Ectodermal cell (in vitro differentiated cells): Measurements from ENCODE around the gene CD101.

Source experiments
- H3K27ac ChIP-seq: 2 replicates; pipeline ENCODE4 v1.7.0; 2013; ENCODE audit warnings: mild to moderate bottlenecking, low read depth, low read length; ENCODE audit not compliant: insufficient read depth, poor library complexity, severe bottlenecking
- H3K27me3 ChIP-seq: 2 replicates; pipeline ENCODE4 v1.7.0; 2013; ENCODE audit warnings: mild to moderate bottlenecking, low read length; ENCODE audit not compliant: insufficient read depth, control insufficient read depth, poor library complexity, severe bottlenecking
- H3K36me3 ChIP-seq: one replicate; pipeline ENCODE4 v1.7.0; 2013; ENCODE audit warnings: low read length; ENCODE audit not compliant: control insufficient read depth, insufficient read depth
- H3K4me1 ChIP-seq: one replicate; pipeline ENCODE4 v1.7.0; 2013; ENCODE audit warnings: low read length; ENCODE audit not compliant: control insufficient read depth, insufficient read depth
- H3K4me3 ChIP-seq: 2 replicates; pipeline ENCODE4 v1.7.0; 2013; ENCODE audit warnings: low read depth, low read length, control low read depth; ENCODE audit not compliant: insufficient read depth
- H3K9me3 ChIP-seq: 2 replicates; pipeline ENCODE4 v1.7.0; 2013; ENCODE audit warnings: mild to moderate bottlenecking, low read length, moderate library complexity; ENCODE audit not compliant: control insufficient read depth
- WGBS, 2 experiments: methylation state at CpG; one replicate each; pipeline ENCODE4 v1.1.7; 2013; ENCODE audit warnings: missing lambda C conversion rate in 2 of 2; 5-methylcytosine and 5-hydroxymethylcytosine counted together

Gene CD101

GRCh38 chr1:116994411-116994810 lies 7.1 kb upstream of the CD101 start:
- Histone ChIP-seq H3K9me3 (no peaks in the 10 kb centered on the region), H3K4me3 (no peak overlapping the region), H3K27ac (no peak overlapping the region), H3K4me1 (no peaks in the 10 kb centered on the region), H3K27me3 (no peaks in the 10 kb centered on the region), H3K36me3 (peaks cover 6% of the 10 kb centered on the region)
- 87 to 90% methylated on average over 2 of the region's 2 CpGs for WGBS, 2 experiments

- Histone ChIP-seq H3K27me3 (no peaks in the 10 kb centered on the region), H3K36me3 (peaks cover 1% of the 10 kb centered on the region), H3K4me1 (no peaks in the 10 kb centered on the region), H3K27ac (no peak overlapping the region), H3K4me3 (no peak overlapping the region), H3K9me3 (no peaks in the 10 kb centered on the region)
- WGBS, 2 experiments: 93 to 95% methylated on average over 1 of the region's 1 CpG
Measured at GRCh38 chr1:116997066-116997465, 4.5 kb upstream of the CD101 start.

- Histone ChIP-seq H3K27me3 (no peaks in the 10 kb centered on the region), H3K4me3 (no peak overlapping the region), H3K36me3 (no peaks in the 10 kb centered on the region)
Measured at GRCh38 chr1:116997636-116998035, 3.9 kb upstream of the CD101 start.

GRCh38 chr1:116999596-116999995 lies 2.0 kb upstream of the CD101 start:
- no peaks in the 10 kb centered on the region for H3K27me3 ChIP-seq
- H3K36me3 ChIP-seq: no peaks in the 10 kb centered on the region
- H3K27ac ChIP-seq: no peak overlapping the region
- H3K4me1 ChIP-seq: no peaks in the 10 kb centered on the region
- no peaks in the 10 kb centered on the region for H3K9me3 ChIP-seq
- no peak overlapping the region for H3K4me3 ChIP-seq
- whole genome bisulfite sequencing, 2 experiments: 77 to 82% methylated on average over 3 of the region's 3 CpGs

More at GRCh38 chr1:116997636-116998035, 3.9 kb upstream of the CD101 start:
- Histone ChIP-seq H3K27ac (no peak overlapping the region), H3K4me1 (no peaks in the 10 kb centered on the region), H3K9me3 (no peaks in the 10 kb centered on the region)

- Histone ChIP-seq H3K4me3 (no peak overlapping the region), H3K9me3 (no peaks in the 10 kb centered on the region), H3K27ac (no peak overlapping the region), H3K27me3 (no peaks in the 10 kb centered on the region), H3K36me3 (no peaks in the 10 kb centered on the region), H3K4me1 (no peaks in the 10 kb centered on the region)
- 96 to 98% methylated on average over 2 of the region's 2 CpGs for WGBS, 2 experiments
Measured at GRCh38 chr1:117000142-117000541, 1.4 kb upstream of the CD101 start.

GRCh38 chr1:117003223-117003875 lies 1.8 kb downstream of the CD101 start:
- H3K36me3 ChIP-seq: no peaks in the 10 kb centered on the region
- 84 to 86% methylated on average over 2 of the region's 2 CpGs for WGBS, 2 experiments

GRCh38 chr1:117007719-117008013 lies 6.1 kb downstream of the CD101 start:
- Histone ChIP-seq H3K36me3 (no peaks in the 10 kb centered on the region), H3K4me3 (no peak overlapping the region), H3K4me1 (peaks cover 3% of the 10 kb centered on the region), H3K9me3 (no peaks in the 10 kb centered on the region), H3K27me3 (no peaks in the 10 kb centered on the region), H3K27ac (no peak overlapping the region)
- WGBS, 2 experiments: 94 to 100% methylated on average over 1 to 2 of the region's 2 CpGs

More at GRCh38 chr1:117003223-117003875, 1.8 kb downstream of the CD101 start:
- H3K4me1 ChIP-seq: no peaks in the 10 kb centered on the region
- H3K4me3 ChIP-seq: no peak overlapping the region
- H3K27me3 ChIP-seq: no peaks in the 10 kb centered on the region
- no peak overlapping the region for H3K27ac ChIP-seq
- no peaks in the 10 kb centered on the region for H3K9me3 ChIP-seq

- H3K9me3 ChIP-seq: no peaks in the 10 kb centered on the region
- 91 to 92% methylated on average over 2 of the region's 2 CpGs for WGBS, 2 experiments
- H3K4me3 ChIP-seq: no peak overlapping the region
- H3K4me1 ChIP-seq: peaks cover 3% of the 10 kb centered on the region
- no peak overlapping the region for H3K27ac ChIP-seq
- no peaks in the 10 kb centered on the region for H3K36me3 ChIP-seq
- H3K27me3 ChIP-seq: no peaks in the 10 kb centered on the region
Measured at GRCh38 chr1:117008656-117009055, 7.1 kb downstream of the CD101 start.

GRCh38 chr1:117009132-117009531 lies 7.6 kb downstream of the CD101 start:
- Histone ChIP-seq H3K9me3 (no peaks in the 10 kb centered on the region), H3K4me3 (no peak overlapping the region), H3K27ac (no peak overlapping the region), H3K4me1 (peaks cover 3% of the 10 kb centered on the region), H3K36me3 (no peaks in the 10 kb centered on the region), H3K27me3 (no peaks in the 10 kb centered on the region)
- 89 to 91% methylated on average over 2 to 3 of the region's 3 CpGs for WGBS, 2 experiments

- no peaks in the 10 kb centered on the region for H3K27me3 ChIP-seq
- H3K9me3 ChIP-seq: no peaks in the 10 kb centered on the region
- no peak overlapping the region for H3K4me3 ChIP-seq
- WGBS, 2 experiments: 73 to 81% methylated on average over 2 to 3 of the region's 3 CpGs
- no peaks in the 10 kb centered on the region for H3K36me3 ChIP-seq
- H3K27ac ChIP-seq: no peak overlapping the region
- peaks cover 3% of the 10 kb centered on the region for H3K4me1 ChIP-seq
Measured at GRCh38 chr1:117010310-117010969, 8.9 kb downstream of the CD101 start.
